Right cardiac atrium (tissue), 5 donors: ENCODE measurements around the gene DTX3. TPM values are rescaled to one million over a fixed set of nuclear protein-coding genes. Genes with fewer than 3 reads are reported as not detected.
"Not testable (repeated sequence)": the region's sequence is repeated elsewhere in the genome, so short reads cannot be mapped to it uniquely, and the experiment has no call there.

Source experiments
- ATAC-seq, 2 donors: fragments of 200-7000 bp; cut with Tn5 transposase; one replicate each; pipeline versions ENCODE4 v1.8.0 to v1.9.1; 2020; ENCODE audit warnings: moderate library complexity in 2 of 2, mild to moderate bottlenecking in 1 of 2
- DNase-seq, 3 donors: peaks; one replicate each; pipeline ENCODE4 v3.0.0-alpha.2; 2020
- H3K27ac ChIP-seq: one replicate; pipeline ENCODE4 v1.5.1; 2013; ENCODE audit warnings: mild to moderate bottlenecking, low read length, control low read depth, moderate library complexity
- H3K27me3 ChIP-seq: one replicate; pipeline ENCODE4 v1.6.1; 2013; ENCODE audit not compliant: control insufficient read depth, insufficient read depth
- H3K4me1 ChIP-seq: one replicate; pipeline ENCODE4 v1.6.1; 2013; ENCODE audit warnings: low read length; ENCODE audit not compliant: control insufficient read depth, insufficient read depth
- H3K4me3 ChIP-seq: one replicate; pipeline ENCODE4 v1.5.1; 2013; ENCODE audit warnings: low read length, control low read depth
- H3K9me3 ChIP-seq: one replicate; pipeline ENCODE4 v1.6.1; 2013; ENCODE audit warnings: low read length; ENCODE audit not compliant: control insufficient read depth
- WGBS: extraction: QIAGEN DNeasy Blood & Tissue Kit; methylation state at CpG from one replicate; pipeline ENCODE4 v1.1.7; 2013; 5-methylcytosine and 5-hydroxymethylcytosine counted together
- intact Hi-C, 4 donors: fragments of 100-400 bp; cut with DNase I; formaldehyde crosslinking; loops; one replicate each; pipeline versions ENCODE4 v1.11.0 to v1.14.0; 2022 to 2023
- polyA plus RNA-seq: library from polyadenylated mRNA; stranded (reverse); fragments of 200-250 nt; gene quantifications from one replicate; pipeline ENCODE4 v1.2.3, GENCODE V29; 2013
- total RNA-seq, 4 donors: library from RNA; stranded (reverse); fragmentation: NEBNext Ultra II Directional; extraction: Animal tissue kit (Norgen Biotek cat#: 25700); gene quantifications; one replicate each; pipeline ENCODE4 v1.2.1, GENCODE V29; 2021
- donor health status: healthy with polysubstance abuse.
- donor health status: DM: no; HTN: yes; CAD: no.
- donor health status: DM: no; HTN: no; CAD: no.
- donor health status: DM: no; HTN: yes; CAD: no; lungs with severe emphysema.
- donor health status: DM: yes; HTN: yes; CAD: no.

The DTX3 gene
- total and polyA plus RNA-seq, 5 donors, result 28.9 to 44.6 (median 37.4) TPM

DNA sequence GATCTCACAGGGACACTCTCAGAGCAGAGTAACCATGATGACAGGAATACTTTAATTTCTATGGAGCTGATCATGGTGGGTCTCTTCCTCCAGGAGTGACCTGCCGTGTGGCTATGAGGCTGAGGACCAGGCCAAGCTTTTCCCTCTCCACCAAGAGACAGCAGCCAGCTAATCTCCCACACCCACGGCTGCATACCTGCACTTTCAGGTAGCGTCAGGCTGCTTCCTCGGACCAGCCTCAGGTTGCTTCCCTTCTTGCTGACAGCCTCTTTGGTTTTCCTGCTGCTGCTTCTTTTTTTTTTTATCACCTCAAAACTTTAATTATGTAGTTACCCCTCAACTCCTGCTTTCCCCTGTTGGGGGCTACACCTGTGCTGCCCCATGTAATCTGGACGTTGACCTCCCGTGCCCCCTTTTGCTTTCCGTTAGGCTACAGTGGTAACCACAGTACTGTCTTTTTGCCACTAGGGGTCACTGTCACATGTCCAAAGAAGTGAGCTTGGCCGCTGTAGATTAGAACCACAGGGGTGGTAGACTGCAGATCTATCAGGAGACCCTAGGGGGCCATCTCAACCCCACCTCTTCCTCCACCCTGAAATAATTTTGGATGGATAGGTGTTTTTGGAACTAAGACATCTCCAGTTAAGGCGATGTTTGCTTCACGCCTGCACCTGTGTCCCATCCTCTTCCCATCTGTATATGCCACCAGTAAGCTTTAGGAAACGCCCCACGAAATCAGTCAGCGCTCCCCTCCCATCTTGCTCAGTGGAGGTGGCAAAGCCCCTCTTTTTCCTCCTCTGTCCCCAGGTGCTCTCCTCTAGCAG, 21.4 kb upstream of the DTX3 start:
- H3K27ac ChIP-seq, result no peak overlapping the region
- no peaks in the 10 kb centered on the region for H3K27me3 ChIP-seq
- peak; percentile 93 to 94 for ATAC-seq
- no peaks in the 10 kb centered on the region for H3K9me3 ChIP-seq
- peak in 2 of 3 donors; percentile 41 to 46 for DNase-seq
- WGBS, result 44% methylated on average over 13 of the region's 13 CpGs
- intact Hi-C loops, result loop anchor here in 3 of 4 donors (1.0 to 5.0 kb wide), 2 partner anchors 39 kb away; no protein-coding TSS in a partner anchor
- no peaks in the 10 kb centered on the region for H3K4me1 ChIP-seq
- H3K4me3 ChIP-seq, result no peak overlapping the region

DNA sequence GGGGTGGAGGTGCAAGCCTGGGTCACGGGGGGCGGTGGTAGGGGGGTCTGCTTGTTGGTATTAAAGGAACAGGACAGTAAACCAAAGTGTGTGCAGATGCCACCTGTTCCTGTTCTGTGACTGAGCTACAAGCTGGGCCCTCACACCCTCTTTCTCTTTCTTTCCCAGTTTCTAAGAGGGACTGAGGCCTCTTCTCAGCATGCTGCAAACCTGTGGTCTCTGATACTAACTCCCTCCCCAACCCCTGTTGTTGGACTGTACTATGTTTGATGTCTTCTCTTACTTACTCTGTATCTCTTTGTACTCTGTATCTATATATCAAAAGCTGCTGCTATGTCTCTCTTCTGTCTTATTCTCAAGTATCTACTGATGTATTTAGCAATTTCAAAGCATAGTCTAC, 20.6 kb upstream of the DTX3 start:
- Histone ChIP-seq H3K9me3 (no peaks in the 10 kb centered on the region), H3K27me3 (no peaks in the 10 kb centered on the region), H3K4me3 (no peak overlapping the region), H3K4me1 (no peaks in the 10 kb centered on the region), H3K27ac (no peak overlapping the region)
- 97% methylated on average over 2 of the region's 2 CpGs for WGBS
- DNase-seq (no peak), ATAC-seq (no peak)
- intact Hi-C loops, result loop anchor here in 3 of 4 donors (2.0 to 5.0 kb wide), 2 partner anchors 37 to 38 kb away; no protein-coding TSS in a partner anchor

DNA sequence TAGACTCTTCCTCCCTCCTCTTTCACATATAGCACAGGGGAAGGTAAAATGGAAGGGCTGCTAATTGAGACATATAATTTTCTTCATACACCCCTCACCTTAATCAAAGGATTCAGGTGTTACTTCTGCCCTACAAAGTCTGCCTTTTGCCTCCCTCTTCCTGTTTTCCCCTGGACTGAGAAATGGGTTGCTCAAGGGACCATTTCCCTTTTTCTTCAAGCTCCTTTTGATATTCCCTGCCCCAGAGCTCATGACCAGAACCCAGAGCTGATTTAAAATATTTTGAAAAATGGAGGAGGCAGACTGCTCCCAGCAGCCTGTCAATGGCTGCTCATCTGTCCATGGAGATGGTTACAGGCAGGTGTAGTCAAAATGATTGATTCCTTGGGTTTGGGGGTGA, 19.9 kb upstream of the DTX3 start:
- H3K4me1 ChIP-seq, result no peaks in the 10 kb centered on the region
- no peak for DNase-seq
- H3K27me3 ChIP-seq, result no peaks in the 10 kb centered on the region
- H3K4me3 ChIP-seq, result no peak overlapping the region
- intact Hi-C loops, result loop anchor here in 3 of 4 donors (2.0 to 5.0 kb wide), 2 partner anchors 36 to 38 kb away; no protein-coding TSS in a partner anchor
- H3K27ac ChIP-seq, result no peak overlapping the region
- no peak for ATAC-seq
- no peaks in the 10 kb centered on the region for H3K9me3 ChIP-seq

DNA sequence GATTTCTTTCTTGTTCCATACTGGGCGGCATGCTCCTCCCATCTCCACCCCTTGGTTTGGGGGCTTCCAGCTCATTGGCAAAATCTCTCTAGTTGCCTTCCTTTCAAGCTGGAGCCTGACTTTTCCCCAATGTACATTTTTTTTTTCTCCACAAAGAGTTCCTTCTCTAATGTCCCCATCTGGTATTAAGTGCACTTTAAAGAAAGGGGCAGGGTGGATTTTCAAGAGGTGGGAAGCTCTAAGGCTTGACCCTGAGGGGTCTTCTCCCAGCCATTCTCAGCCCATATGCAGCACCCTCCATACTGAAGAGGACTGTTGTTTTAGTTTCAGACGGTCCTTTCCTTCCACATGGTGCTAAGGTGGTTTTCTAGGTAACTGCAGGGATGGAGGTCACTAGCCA, 19.5 kb upstream of the DTX3 start:
- Histone ChIP-seq H3K4me1 (no peaks in the 10 kb centered on the region), H3K27me3 (no peaks in the 10 kb centered on the region), H3K27ac (no peak overlapping the region), H3K9me3 (no peaks in the 10 kb centered on the region), H3K4me3 (no peak overlapping the region)
- ATAC-seq, result no peak
- intact Hi-C loops, result loop anchor here in 1 of 4 donors (2.0 kb wide), 1 partner anchor 36 kb away; no protein-coding TSS in a partner anchor
- no peak for DNase-seq
- 83% methylated on average over 2 of the region's 2 CpGs for WGBS

DNA sequence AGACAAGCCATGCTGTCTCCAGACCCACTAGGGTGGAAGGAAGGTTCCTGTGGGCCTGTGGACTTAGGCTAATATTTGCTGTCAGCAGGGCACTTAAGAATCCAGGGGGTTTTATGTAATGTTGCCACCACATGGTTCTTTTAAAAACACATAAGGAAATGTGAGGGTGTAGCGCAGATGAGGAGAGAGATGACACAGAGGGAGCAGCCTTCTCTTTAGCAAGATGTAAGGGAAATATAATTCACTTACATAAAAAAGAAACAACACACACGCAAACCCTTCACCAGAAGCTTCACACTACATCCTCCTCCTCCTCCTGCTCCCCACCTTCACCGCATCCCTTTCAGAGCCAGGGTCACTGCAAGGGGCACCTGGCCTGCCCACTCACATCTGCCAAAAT, 18.5 kb upstream of the DTX3 start:
- no peak overlapping the region for H3K4me3 ChIP-seq
- H3K27me3 ChIP-seq, result no peaks in the 10 kb centered on the region
- ATAC-seq (no peak), DNase-seq (no peak)
- H3K4me1 ChIP-seq, result peaks cover 3% of the 10 kb centered on the region
- H3K9me3 ChIP-seq, result no peaks in the 10 kb centered on the region
- intact Hi-C loops, result no loop called here
- WGBS, result 87% methylated on average over 3 of the region's 3 CpGs
- no peak overlapping the region for H3K27ac ChIP-seq

DNA sequence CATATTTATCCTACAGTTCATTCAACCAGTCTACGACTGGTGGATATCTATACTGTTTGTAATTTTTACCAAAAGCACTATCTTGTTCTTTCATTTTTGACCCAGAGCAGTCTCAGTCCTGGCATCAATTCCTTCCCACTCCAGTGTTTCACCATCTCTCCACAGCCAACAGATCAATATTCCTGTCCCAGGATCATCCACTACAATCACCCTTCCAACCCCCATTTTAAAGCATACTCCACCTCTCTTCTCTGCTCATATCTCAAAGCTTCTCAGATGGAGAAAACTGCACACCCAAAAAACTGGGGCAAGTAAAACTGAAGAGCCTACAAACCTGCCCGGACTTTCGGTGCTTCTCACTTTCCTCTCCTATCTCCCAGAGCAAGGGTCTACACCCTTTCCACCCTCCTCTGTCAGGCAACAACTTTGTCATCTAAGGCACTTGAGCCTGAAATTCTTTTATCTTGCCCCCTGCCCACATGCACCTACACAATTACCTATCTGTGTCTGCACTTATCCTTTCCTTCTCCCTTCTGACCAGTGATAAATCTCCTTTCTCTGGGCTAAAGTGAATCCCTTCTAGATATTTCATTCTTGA, 17.7 kb upstream of the DTX3 start:
- ATAC-seq (no peak), DNase-seq (no peak)
- Histone ChIP-seq H3K4me1 (peaks cover 4% of the 10 kb centered on the region), H3K4me3 (no peak overlapping the region), H3K27ac (no peak overlapping the region), H3K27me3 (no peaks in the 10 kb centered on the region), H3K9me3 (no peaks in the 10 kb centered on the region)
- intact Hi-C loops, result no loop called here
- WGBS, result 81% methylated on average over 3 of the region's 3 CpGs

DNA sequence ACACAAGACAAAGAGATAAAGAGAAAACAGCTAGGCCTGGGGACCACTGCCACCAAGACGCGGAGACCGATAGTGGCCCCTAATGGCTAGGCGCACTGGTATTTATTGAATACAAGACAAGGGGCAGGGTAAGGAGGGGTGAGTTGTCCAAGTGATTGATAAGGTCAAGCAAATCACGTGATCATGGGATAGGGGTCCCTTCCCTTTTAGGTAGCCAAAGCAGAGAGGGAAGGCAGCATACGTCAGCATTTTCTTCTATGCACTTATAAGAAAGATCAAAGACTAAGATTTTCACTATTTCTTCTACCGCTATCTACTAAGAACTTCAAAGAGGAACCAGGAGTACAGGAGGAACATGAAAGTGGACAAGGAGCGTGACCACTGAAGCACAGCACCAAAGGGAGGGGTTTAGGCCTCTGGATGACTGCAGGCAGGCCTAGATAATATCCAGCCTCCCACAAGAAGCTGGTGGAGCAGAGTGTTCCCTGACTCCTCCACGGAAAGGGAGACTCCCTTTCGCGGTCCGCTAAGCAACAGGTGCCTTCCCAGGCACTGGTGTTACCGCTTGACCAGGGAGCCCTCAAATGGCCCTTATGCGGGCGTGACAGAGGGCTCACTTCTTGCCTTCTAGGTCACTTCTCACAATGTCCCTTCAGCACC, 15.5 kb upstream of the DTX3 start:
- DNase-seq, H3K4me3 ChIP-seq, H3K27me3 ChIP-seq, H3K4me1 ChIP-seq, intact Hi-C loops, H3K9me3 ChIP-seq, ATAC-seq, H3K27ac ChIP-seq: not testable (repeated sequence)
- WGBS, result 89% methylated on average over 15 of the region's 15 CpGs

DNA sequence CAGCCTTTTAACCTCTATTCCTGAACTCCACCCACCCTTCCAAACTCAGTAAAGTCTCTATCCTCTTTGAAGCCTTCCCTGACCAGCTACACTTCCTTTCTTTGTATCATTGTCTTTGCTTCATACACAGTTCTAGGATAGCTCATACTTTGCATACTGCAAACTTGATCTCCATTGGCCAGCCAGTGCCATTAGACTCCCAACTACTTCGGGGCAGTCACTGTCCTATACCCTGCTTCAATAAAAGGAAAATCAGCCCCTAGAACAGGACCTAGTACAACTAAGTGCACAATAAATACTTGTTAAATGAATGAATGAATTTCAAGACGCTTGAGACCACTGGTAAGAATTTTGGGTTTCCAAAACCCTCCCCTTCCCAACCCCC, 14.2 kb upstream of the DTX3 start:
- intact Hi-C loops, result no loop called here

DNA sequence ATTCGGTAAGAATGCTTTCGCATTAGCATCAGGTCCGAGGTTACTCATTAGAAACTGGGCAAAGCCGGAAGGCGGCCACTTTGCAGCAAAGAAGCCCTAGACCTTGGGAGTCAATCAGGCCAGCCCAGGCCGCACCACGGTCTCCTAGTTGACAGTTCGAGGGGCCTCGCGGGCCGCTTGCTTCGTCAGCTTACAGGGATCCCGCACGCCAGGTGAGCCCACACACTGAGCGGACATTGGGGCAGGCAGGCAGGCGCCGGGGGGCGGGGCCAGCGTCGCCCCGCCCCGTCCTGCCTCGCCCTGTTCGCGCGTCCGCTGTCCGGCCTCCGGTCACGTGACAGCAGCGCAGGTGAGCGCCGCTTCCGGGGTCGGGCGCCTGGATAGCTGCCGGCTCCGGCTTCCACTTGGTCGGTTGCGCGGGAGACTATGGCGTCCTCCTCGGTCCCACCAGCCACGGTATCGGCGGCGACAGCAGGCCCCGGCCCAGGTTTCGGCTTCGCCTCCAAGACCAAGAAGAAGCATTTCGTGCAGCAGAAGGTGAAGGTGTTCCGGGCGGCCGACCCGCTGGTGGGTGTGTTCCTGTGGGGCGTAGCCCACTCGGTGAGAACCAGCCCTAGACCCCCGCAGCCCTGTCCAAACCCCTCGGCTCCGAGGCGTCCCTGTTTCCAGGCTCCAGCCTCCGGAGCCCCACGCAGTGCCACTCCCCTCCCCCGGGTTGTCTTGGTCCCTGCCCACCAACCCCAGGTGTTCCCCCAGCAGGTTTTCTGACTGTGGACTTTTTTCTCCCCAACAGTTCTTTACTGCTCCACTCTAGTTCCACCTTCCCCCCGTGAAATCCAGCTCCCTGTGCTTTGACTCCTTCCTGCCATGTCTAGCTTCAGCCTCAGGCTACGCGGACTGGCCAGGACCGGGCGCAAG, 13.5 kb upstream of the DTX3 start, which contains the start of gene PIP4K2C:
PIP4K2C (plus strand) TSS at position 329 of the 918 bp plus-strand sequence; CDS start at position 427, 98 bp downstream.
- Histone ChIP-seq H3K27me3 (no peaks in the 10 kb centered on the region), H3K4me3 (peak within 1 kb of the TSS; percentile 67), H3K27ac (peak within 1 kb of the TSS; percentile 40), H3K4me1 (peaks cover 6% of the 10 kb centered on the region), H3K9me3 (no peaks in the 10 kb centered on the region)
- intact Hi-C loops, result no loop called here
- DNase-seq (peak; percentile 77 to 92 (median 90)), ATAC-seq (peak; percentile 97 to 98)
- under 1% methylated on average over 69 of the region's 69 CpGs for WGBS

More for the DNA sequence above, 14.2 kb upstream of the DTX3 start:
- Histone ChIP-seq H3K9me3 (no peaks in the 10 kb centered on the region), H3K27me3 (no peaks in the 10 kb centered on the region), H3K27ac (peak overlapping the region; percentile 19), H3K4me1 (peaks cover 6% of the 10 kb centered on the region), H3K4me3 (peak overlapping the region; percentile 67)
- 18% methylated on average over 2 of the region's 2 CpGs for WGBS
- DNase-seq (no peak), ATAC-seq (no peak)

DNA sequence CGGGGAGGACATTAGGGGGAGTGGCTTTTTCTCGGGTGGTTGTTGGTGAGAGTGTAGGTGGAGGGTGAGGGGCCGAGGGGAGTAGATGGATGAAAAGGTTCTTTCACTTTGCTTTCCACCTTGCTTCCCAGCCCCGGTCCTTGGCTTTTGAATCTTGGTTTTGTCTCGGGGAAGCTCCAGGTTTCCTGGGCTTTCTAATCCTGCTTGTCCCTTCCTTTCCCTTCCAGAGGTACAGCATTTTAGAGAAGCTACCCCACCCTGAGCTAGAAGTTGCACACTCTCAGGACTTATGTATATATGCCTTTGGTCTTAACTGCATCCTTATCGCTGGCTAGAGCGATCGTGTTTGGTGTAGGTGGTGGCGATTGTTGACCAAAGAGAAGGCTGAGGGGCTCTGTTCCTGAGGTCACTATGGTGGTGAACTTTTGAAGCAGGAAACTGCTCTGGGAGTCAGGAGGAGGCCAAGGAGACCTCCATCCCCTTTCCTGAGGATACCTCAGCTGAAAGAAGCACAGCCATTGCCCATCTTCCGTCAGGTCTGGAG, 12.8 kb upstream of the DTX3 start:
- DNase-seq (no peak), ATAC-seq (no peak)
- WGBS, result 44% methylated on average over 10 of the region's 10 CpGs
- H3K4me1 ChIP-seq, result peaks cover 6% of the 10 kb centered on the region
- H3K27me3 ChIP-seq, result no peaks in the 10 kb centered on the region
- no peaks in the 10 kb centered on the region for H3K9me3 ChIP-seq
- peak overlapping the region; percentile 67 for H3K4me3 ChIP-seq
- intact Hi-C loops, result no loop called here
- H3K27ac ChIP-seq, result no peak overlapping the region
